ENCODE measurements around the gene AGAP3. TPM values are rescaled to one million over a fixed set of nuclear protein-coding genes. Genes with fewer than 3 reads are reported as not detected.
A peak's percentile ranks its signal among the peaks of the same experiment; 100 is the strongest.

The AGAP3 gene
- total and polyA plus RNA-seq, 2 donors (not counting 1 experiment from before 2014, with no cell fraction given): 21.1 to 22.3 TPM

GRCh38 chr7:151076863-151077704 lies 9.2 kb upstream of the AGAP3 start:
- Mint-ChIP-seq H3K27ac (no peak overlapping the region), H3K27me3 (no peaks in the 10 kb centered on the region), H3K4me3 (no peak overlapping the region), H3K4me1 (peaks cover 25% of the 10 kb centered on the region), H3K9me3 (ENCODE audit: insufficient read depth) (no peaks in the 10 kb centered on the region)
- ATAC-seq (ENCODE audit: low read depth): no peak
- H3K4me3 ChIP-seq (ENCODE audit: control extremely low read depth in 1 of 5, extremely low read depth in 1 of 5, insufficient read depth in 1 of 5, low read depth in 2 of 5, low read length in 4 of 5): no peak overlapping the region
- CTCF ChIA-PET: interaction anchor here (1.5 kb wide), 1 partner anchor 9 kb away, joined by 4 read pairs; no protein-coding TSS in a partner anchor
- H3K27ac ChIP-seq (ENCODE audit: low read length in 2 of 2): no peak overlapping the region
- TF ChIP-seq EZH2 (IDR thresholded peaks at IDR 0.05; ENCODE audit: borderline replicate concordance, insufficient read depth, low read depth, low read length, poor library complexity, severe bottlenecking): no peak
- TF ChIP-seq CTCF (IDR thresholded peaks at IDR 0.05): peak; percentile 37
- intact Hi-C loops (cut with micrococcal nuclease): no loop called here
- no peak overlapping the region for H2AFZ ChIP-seq (ENCODE audit: insufficient read depth, low read depth, low read length, poor library complexity, severe bottlenecking)
- H4K20me1 ChIP-seq (ENCODE audit: control insufficient read depth, insufficient read depth, low read length, poor library complexity, severe bottlenecking): peaks cover 21% of the 10 kb centered on the region
- peaks cover 27% of the 10 kb centered on the region for H3K79me2 ChIP-seq (ENCODE audit: control insufficient read depth, insufficient read depth, low read length)
- no peak overlapping the region for H3K4me2 ChIP-seq (replicated peaks; ENCODE audit: low read depth, low read length, poor library complexity, severe bottlenecking)
- no peaks in the 10 kb centered on the region for H3K27me3 ChIP-seq (replicated peaks in 1 of 4; ENCODE audit: control extremely low read depth in 1 of 4, control insufficient read depth in 3 of 4, insufficient read depth in 4 of 4, low read length in 3 of 4)
- DNase-seq: peak; percentile 40
- POLR2A ChIA-PET: interaction anchor here (0.6 kb wide), 1 partner anchor 799 kb away, joined by 3 read pairs; no protein-coding TSS in a partner anchor
- no peaks in the 10 kb centered on the region for H3K9me3 ChIP-seq (ENCODE audit: control extremely low read depth in 1 of 3, control insufficient read depth in 2 of 3, insufficient read depth in 1 of 3, low read length in 2 of 3)
- peaks cover 0 to 15% of the 10 kb centered on the region in 2 experiments for H3K36me3 ChIP-seq (replicated peaks in 1 of 2; ENCODE audit: control extremely low read depth in 1 of 2, control insufficient read depth in 1 of 2, extremely low read depth in 1 of 2, insufficient read depth in 2 of 2, low read length in 1 of 2)
- WGBS (ENCODE audit: insufficient coverage): 91% methylated on average over 32 of the region's 33 CpGs
- H3K4me1 ChIP-seq (ENCODE audit: control insufficient read depth in 2 of 2, insufficient read depth in 2 of 2, low read length in 2 of 2): peaks cover 19 to 31% of the 10 kb centered on the region in 2 donors
- H3K9ac ChIP-seq (ENCODE audit: low read length): no peak overlapping the region

DNA sequence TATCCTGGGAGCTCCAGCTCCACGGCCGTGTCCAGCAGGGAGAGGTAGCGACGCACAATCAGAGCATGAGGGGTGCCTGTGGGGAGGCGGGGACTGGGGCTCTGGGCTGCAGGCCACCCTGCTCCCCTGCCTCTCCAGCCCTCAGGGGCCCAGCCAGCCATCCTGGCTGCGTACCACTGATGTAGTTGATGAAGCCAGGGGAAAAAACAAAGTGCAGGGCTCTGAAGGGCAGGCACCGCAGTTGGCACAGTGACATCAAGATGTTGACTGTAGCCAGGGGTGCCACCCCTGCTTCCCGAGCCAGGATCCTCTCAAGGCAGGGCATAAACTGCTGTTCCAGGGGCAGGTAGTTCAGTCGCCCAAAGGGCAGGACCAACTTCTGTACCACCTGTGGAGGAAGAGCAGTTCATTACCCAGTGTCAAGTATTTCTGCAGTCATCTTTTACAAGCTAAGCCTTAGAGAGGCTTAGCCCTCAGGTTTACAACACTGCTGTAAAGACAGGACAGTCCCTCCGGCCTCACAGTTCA lies 8.5 kb upstream of the AGAP3 start:
- DNase-seq (no peak), ATAC-seq (ENCODE audit: low read depth) (no peak)
- Histone ChIP-seq H4K20me1 (ENCODE audit: control insufficient read depth, insufficient read depth, low read length, poor library complexity, severe bottlenecking) (peaks cover 26% of the 10 kb centered on the region), H3K4me3 (ENCODE audit: control extremely low read depth in 1 of 5, extremely low read depth in 1 of 5, insufficient read depth in 1 of 5, low read depth in 2 of 5, low read length in 4 of 5) (no peak overlapping the region), H3K9ac (ENCODE audit: low read length) (no peak overlapping the region), H2AFZ (ENCODE audit: insufficient read depth, low read depth, low read length, poor library complexity, severe bottlenecking) (no peak overlapping the region), H3K79me2 (ENCODE audit: control insufficient read depth, insufficient read depth, low read length) (peaks cover 34% of the 10 kb centered on the region), H3K36me3 (replicated peaks in 1 of 2; ENCODE audit: control extremely low read depth in 1 of 2, control insufficient read depth in 1 of 2, extremely low read depth in 1 of 2, insufficient read depth in 2 of 2, low read length in 1 of 2) (peaks cover 0 to 15% of the 10 kb centered on the region in 2 experiments), H3K27me3 (replicated peaks in 1 of 4; ENCODE audit: control extremely low read depth in 1 of 4, control insufficient read depth in 3 of 4, insufficient read depth in 4 of 4, low read length in 3 of 4) (no peaks in the 10 kb centered on the region), H3K4me1 (ENCODE audit: control insufficient read depth in 2 of 2, insufficient read depth in 2 of 2, low read length in 2 of 2) (peaks cover 26 to 38% of the 10 kb centered on the region in 2 donors), H3K9me3 (ENCODE audit: control extremely low read depth in 1 of 3, control insufficient read depth in 2 of 3, insufficient read depth in 1 of 3, low read length in 2 of 3) (no peaks in the 10 kb centered on the region), H3K4me2 (replicated peaks; ENCODE audit: low read depth, low read length, poor library complexity, severe bottlenecking) (no peak overlapping the region), H3K27ac (ENCODE audit: low read length in 2 of 2) (no peak overlapping the region)
- ChIA-PET CTCF (interaction anchor here (1.5 kb wide), 1 partner anchor 10 kb away, joined by 4 read pairs; no protein-coding TSS in a partner anchor), POLR2A (interaction anchor here (0.6 kb wide), 1 partner anchor 21 kb away, joined by 8 read pairs; no protein-coding TSS in a partner anchor)
- H3K4me1 Mint-ChIP-seq: peaks cover 30% of the 10 kb centered on the region
- TF ChIP-seq EZH2 (IDR thresholded peaks at IDR 0.05; ENCODE audit: borderline replicate concordance, insufficient read depth, low read depth, low read length, poor library complexity, severe bottlenecking) (no peak), CTCF (IDR thresholded peaks at IDR 0.05) (no peak)
- H3K9me3 Mint-ChIP-seq (ENCODE audit: insufficient read depth): no peaks in the 10 kb centered on the region
- intact Hi-C loops (cut with micrococcal nuclease): no loop called here
- peak overlapping the region; percentile 80 for H3K27ac Mint-ChIP-seq
- H3K4me3 Mint-ChIP-seq: peak overlapping the region; percentile 87
- WGBS (ENCODE audit: insufficient coverage): 93% methylated on average over 10 of the region's 10 CpGs
- no peaks in the 10 kb centered on the region for H3K27me3 Mint-ChIP-seq
